Naive thymus-derived CD8-positive, alpha-beta T cell (primary cell): Measurements from ENCODE around the gene PMPCA. TPM values are rescaled to one million over a fixed set of nuclear protein-coding genes. Genes with fewer than 3 reads are reported as not detected.
A peak's percentile ranks its signal among the peaks of the same experiment; 100 is the strongest.
"Not testable (repeated sequence)": the region's sequence is repeated elsewhere in the genome, so short reads cannot be mapped to it uniquely, and the experiment has no call there.

Experiments used
- ATAC-seq, 2 donors: fragments of 150-1000 bp; cut with Tn5 transposase in 1 of 2; sonication (Bioruptor Pico), chemical (Tn5 transposase) in 1 of 2; 1 replicate in 1 of 2; 2 replicates in 1 of 2; pipeline ENCODE4 v1.10.0; 2021; ENCODE audit warnings: mild to moderate bottlenecking in 2 of 2, moderate library complexity in 2 of 2
- POLR2A ChIA-PET: fragments of 350-600 bp; sonication (Branson Sonifier 250); formaldehyde crosslinking; loops from one replicate; lab custom pipeline; 2021; ENCODE audit warnings: antibody characterized with exemption; lab: Charles Lee
- DNase-seq, 10 donors: peaks; one replicate each; pipeline versions ENCODE4 v3.0.0 to v3.0.0-alpha.2; 2020 to 2022
- H3K27ac Mint-ChIP-seq, 10 donors: one replicate each; pipeline ENCODE4 v1.8.0; 2020 to 2022; ENCODE audit warnings: mild to moderate bottlenecking in 10 of 10, mixed read lengths in 10 of 10, moderate library complexity in 4 of 10, inconsistent platforms in 1 of 10
- H3K27me3 Mint-ChIP-seq, 5 donors: one replicate each; pipeline ENCODE4 v1.8.0; 2021 to 2022; ENCODE audit warnings: mixed read lengths in 5 of 5
- H3K36me3 Mint-ChIP-seq, 3 donors: one replicate each; pipeline ENCODE4 v1.8.0; 2020 to 2022; ENCODE audit warnings: mixed read lengths in 3 of 3, mild to moderate bottlenecking in 2 of 3, inconsistent platforms in 1 of 3
- H3K4me1 Mint-ChIP-seq, 4 donors: one replicate each; pipeline ENCODE4 v1.8.0; 2021 to 2022; ENCODE audit warnings: mixed read lengths in 4 of 4
- H3K4me3 Mint-ChIP-seq, 10 donors: one replicate each; pipeline ENCODE4 v1.8.0; 2020 to 2022; ENCODE audit warnings: mild to moderate bottlenecking in 10 of 10, mixed read lengths in 10 of 10, moderate library complexity in 6 of 10, inconsistent platforms in 1 of 10
- H3K9me3 Mint-ChIP-seq, 9 donors: one replicate each; pipeline ENCODE4 v1.8.0; 2020 to 2022; ENCODE audit warnings: mixed read lengths in 9 of 9, mild to moderate bottlenecking in 3 of 9, inconsistent platforms in 1 of 9, moderate library complexity in 1 of 9
- polyA plus RNA-seq, 3 donors: library from polyadenylated mRNA; unstranded; fragments of 300-500 nt; fragmentation: Illumina TruSeq; gene quantifications; one replicate each; pipeline ENCODE4 v1.2.3, GENCODE V29; 2021
- total RNA-seq, 8 experiments: library from RNA in 2 of 8; stranded (reverse) in 2 of 8; gene quantifications; one replicate each; pipeline ENCODE4 v1.2.3 and lab custom pipeline; 2021 to 2026

Gene PMPCA
- total and polyA plus RNA-seq, 5 experiments from 2014 or later = 37.0 to 73.2 (median 47.0) TPM

GRCh38 chr9:136400038-136400834 is 10.2 kb upstream of the PMPCA start, which contains the start of gene SNAPC4:
Gene SNAPC4 (minus strand): TSS chr9:136400170. CDS start chr9:136398428, 1,742 bp downstream.
- DNase-seq = peak; percentile 76 to 93 (median 84)
- peaks cover 27 to 58% (median 45%) of the 10 kb centered on the region in 4 donors for H3K4me1 Mint-ChIP-seq
- no peaks in the 10 kb centered on the region for H3K9me3 Mint-ChIP-seq
- no peaks in the 10 kb centered on the region for H3K27me3 Mint-ChIP-seq
- ATAC-seq = peak; percentile 68 to 74
- H3K4me3 Mint-ChIP-seq = peak within 1 kb of the TSS; percentile 75 to 91 (median 82)
- peak within 1 kb of the TSS in 9 of 10 donors; percentile 27 to 89 (median 73) for H3K27ac Mint-ChIP-seq
- POLR2A ChIA-PET = interaction anchor here (0.6 to 5.7 kb wide), 6 partner anchors 9 to 80 kb away, joined by 3 to 34 read pairs (median 3); partner anchors contain the start of genes DNLZ, ENTR1 and PMPCA
- H3K36me3 Mint-ChIP-seq = peaks cover 0 to 23% (median 3%) of the 10 kb centered on the region in 3 donors

GRCh38 chr9:136401173-136401922 is 9.1 kb upstream of the PMPCA start:
- H3K4me3 Mint-ChIP-seq = peak overlapping the region in 9 of 10 donors; percentile 26 to 60 (median 52)
- POLR2A ChIA-PET = interaction anchor here (0.6 to 5.7 kb wide), 5 partner anchors 8 to 79 kb away, joined by 3 to 34 read pairs (median 3); partner anchors contain the start of genes DNLZ, ENTR1 and PMPCA
- DNase-seq (no peak), ATAC-seq (no peak)
- peak overlapping the region in 6 of 10 donors; percentile 19 to 72 (median 45) for H3K27ac Mint-ChIP-seq
- no peaks in the 10 kb centered on the region for H3K9me3 Mint-ChIP-seq
- no peaks in the 10 kb centered on the region for H3K27me3 Mint-ChIP-seq
- H3K36me3 Mint-ChIP-seq = peaks cover 0 to 24% (median 3%) of the 10 kb centered on the region in 3 donors
- peaks cover 27 to 67% (median 49%) of the 10 kb centered on the region in 4 donors for H3K4me1 Mint-ChIP-seq

GRCh38 chr9:136402067-136402466 is 8.4 kb upstream of the PMPCA start:
- H3K36me3 Mint-ChIP-seq = peaks cover 0 to 27% (median 3%) of the 10 kb centered on the region in 3 donors
- ATAC-seq = no peak
- H3K4me1 Mint-ChIP-seq = peaks cover 27 to 69% (median 51%) of the 10 kb centered on the region in 4 donors
- H3K9me3 Mint-ChIP-seq = no peaks in the 10 kb centered on the region
- no peaks in the 10 kb centered on the region for H3K27me3 Mint-ChIP-seq
- no peak for DNase-seq
- peak overlapping the region in 1 of 10 donors; percentile 54 for H3K4me3 Mint-ChIP-seq
- peak overlapping the region in 7 of 10 donors; percentile 36 to 84 (median 54) for H3K27ac Mint-ChIP-seq
- POLR2A ChIA-PET = interaction anchor here (3.1 to 5.7 kb wide), 2 partner anchors 7 to 38 kb away, joined by 25 to 34 read pairs; partner anchors contain the start of genes DNLZ, ENTR1 and PMPCA

GRCh38 chr9:136403538-136403914 is 6.9 kb upstream of the PMPCA start:
- Mint-ChIP-seq H3K9me3 (no peaks in the 10 kb centered on the region), H3K36me3 (peaks cover 0 to 34% (median 5%) of the 10 kb centered on the region in 3 donors), H3K4me3 (peak overlapping the region; percentile 24 to 77 (median 70)), H3K4me1 (peaks cover 29 to 75% (median 55%) of the 10 kb centered on the region in 4 donors), H3K27me3 (no peaks in the 10 kb centered on the region), H3K27ac (peak overlapping the region in 9 of 10 donors; percentile 74 to 96 (median 88))
- DNase-seq (peak; percentile 40 to 81 (median 68)), ATAC-seq (peak; percentile 85 to 91)
- POLR2A ChIA-PET = interaction anchor here (1.1 to 5.7 kb wide), 3 partner anchors 10 to 40 kb away, joined by 3 to 34 read pairs (median 4); partner anchors contain the start of gene DNLZ

GRCh38 chr9:136403915-136404800 is 6.3 kb upstream of the PMPCA start:
- Mint-ChIP-seq H3K36me3 (peaks cover 0 to 39% (median 5%) of the 10 kb centered on the region in 3 donors), H3K4me3 (peak overlapping the region; percentile 39 to 77 (median 70)), H3K27ac (peak overlapping the region; percentile 74 to 96 (median 88)), H3K9me3 (no peaks in the 10 kb centered on the region), H3K27me3 (no peaks in the 10 kb centered on the region), H3K4me1 (peaks cover 32 to 75% (median 55%) of the 10 kb centered on the region in 4 donors)
- DNase-seq (peak in 4 of 10 donors; percentile 13 to 36 (median 25)), ATAC-seq (peak; percentile 5 to 8)
- POLR2A ChIA-PET = interaction anchor here (0.6 to 5.7 kb wide), 4 partner anchors 9 to 40 kb away, joined by 3 to 34 read pairs (median 4); partner anchors contain the start of gene DNLZ

- Mint-ChIP-seq H3K27me3 (no peaks in the 10 kb centered on the region), H3K9me3 (no peaks in the 10 kb centered on the region), H3K27ac (peak overlapping the region; percentile 66 to 96 (median 86)), H3K4me1 (peaks cover 29 to 79% (median 58%) of the 10 kb centered on the region in 4 donors), H3K36me3 (peaks cover 0 to 39% (median 5%) of the 10 kb centered on the region in 3 donors), H3K4me3 (peak overlapping the region in 8 of 10 donors; percentile 40 to 77 (median 70))
- DNase-seq = no peak
- no peak for ATAC-seq
- POLR2A ChIA-PET = interaction anchor here (0.6 kb wide), 1 partner anchor 17 kb away, joined by 5 read pairs; no protein-coding TSS in a partner anchor
Observed at GRCh38 chr9:136404801-136405136, 5.7 kb upstream of the PMPCA start.

- no peak for ATAC-seq
- H3K27ac Mint-ChIP-seq = peak overlapping the region in 5 of 10 donors; percentile 9 to 78 (median 40)
- H3K9me3 Mint-ChIP-seq = no peaks in the 10 kb centered on the region
- H3K27me3 Mint-ChIP-seq = no peaks in the 10 kb centered on the region
- peaks cover 31 to 78% (median 60%) of the 10 kb centered on the region in 4 donors for H3K4me1 Mint-ChIP-seq
- POLR2A ChIA-PET = no interaction called here
- H3K4me3 Mint-ChIP-seq = peak overlapping the region in 5 of 10 donors; percentile 26 to 77 (median 70)
- DNase-seq = no peak
- peaks cover 0 to 39% (median 5%) of the 10 kb centered on the region in 3 donors for H3K36me3 Mint-ChIP-seq
Observed at GRCh38 chr9:136405481-136405880, 5.0 kb upstream of the PMPCA start.

GRCh38 chr9:136405904-136406303 is 4.6 kb upstream of the PMPCA start:
- peaks cover 0 to 39% (median 5%) of the 10 kb centered on the region in 3 donors for H3K36me3 Mint-ChIP-seq

GRCh38 chr9:136407061-136407460 is 3.4 kb upstream of the PMPCA start:
- H3K27me3 Mint-ChIP-seq, ATAC-seq, DNase-seq, H3K4me3 Mint-ChIP-seq, H3K9me3 Mint-ChIP-seq: not testable (repeated sequence)
- peaks cover 35 to 76% (median 65%) of the 10 kb centered on the region in 4 donors for H3K4me1 Mint-ChIP-seq
- peaks cover 0 to 39% (median 5%) of the 10 kb centered on the region in 3 donors for H3K36me3 Mint-ChIP-seq
- peak overlapping the region in 1 of 10 donors; percentile 21 for H3K27ac Mint-ChIP-seq
- POLR2A ChIA-PET = interaction anchor here (0.7 kb wide), 1 partner anchor 1658 kb away, joined by 6 read pairs; no protein-coding TSS in a partner anchor

More at GRCh38 chr9:136405904-136406303, 4.6 kb upstream of the PMPCA start:
- DNase-seq, ATAC-seq, POLR2A ChIA-PET, H3K9me3 Mint-ChIP-seq, H3K27me3 Mint-ChIP-seq: not testable (repeated sequence)
- H3K4me3 Mint-ChIP-seq = peak overlapping the region in 2 of 10 donors; percentile 18 to 26
- H3K27ac Mint-ChIP-seq = peak overlapping the region in 1 of 10 donors; percentile 13
- peaks cover 29 to 74% (median 61%) of the 10 kb centered on the region in 4 donors for H3K4me1 Mint-ChIP-seq

- Mint-ChIP-seq H3K9me3 (no peaks in the 10 kb centered on the region), H3K4me1 (peaks cover 34 to 74% (median 63%) of the 10 kb centered on the region in 4 donors), H3K36me3 (peaks cover 0 to 44% (median 2%) of the 10 kb centered on the region in 3 donors), H3K27ac (peak overlapping the region in 4 of 10 donors; percentile 22 to 82 (median 56)), H3K27me3 (no peaks in the 10 kb centered on the region), H3K4me3 (peak overlapping the region in 5 of 10 donors; percentile 26 to 39 (median 32))
- DNase-seq = no peak
- POLR2A ChIA-PET = interaction anchor here (0.5 to 3.2 kb wide), 5 partner anchors 8 to 1657 kb away, joined by 3 to 25 read pairs (median 5); partner anchors contain the start of gene SNAPC4
- no peak for ATAC-seq
Observed at GRCh38 chr9:136407911-136408310, 2.5 kb upstream of the PMPCA start.
